ENCODE data around the gene AIFM1. TPM values are rescaled to one million over a fixed set of nuclear protein-coding genes. Genes with fewer than 3 reads are reported as not detected.
A peak's percentile ranks its signal among the peaks of the same experiment; 100 is the strongest.

The AIFM1 gene
- total and polyA plus RNA-seq, 2 donors (not counting 3 experiments of a cell fraction or from before 2014, with no cell fraction given): 23.7 to 29.7 TPM

- H3K4me3 ChIP-seq (replicated peaks in 1 of 3; ENCODE audit: insufficient read depth in 1 of 3, low read depth in 1 of 3, low read length in 3 of 3): peak overlapping the region; percentile 60 to 91 (median 72)
- no TSS peak for BruUV-seq (replicated peaks)
- no peaks in the 10 kb centered on the region for H3K9me3 ChIP-seq (replicated peaks; ENCODE audit: control insufficient read depth, insufficient read depth, low read length)
- no peaks in the 10 kb centered on the region for H3K27me3 ChIP-seq (ENCODE audit: control insufficient read depth in 2 of 2, insufficient read depth in 2 of 2, low read length in 2 of 2)
- peak overlapping the region; percentile 53 for H2AFZ ChIP-seq (ENCODE audit: low read depth, low read length)
- ChIA-PET CTCF (interaction anchor here (1.4 kb wide), 1 partner anchor 47 kb away, joined by 5 read pairs; no protein-coding TSS in a partner anchor), POLR2A (no interaction called here)
- no peaks in the 10 kb centered on the region for H3K36me3 ChIP-seq (ENCODE audit: control insufficient read depth in 2 of 2, extremely low read depth in 1 of 2, insufficient read depth in 2 of 2, low read length in 2 of 2)
- TF ChIP-seq MYC (IDR thresholded peaks at IDR 0.05; ENCODE audit: low read depth, low read length) (no peak), GATA2 (IDR thresholded peaks at IDR 0.05; ENCODE audit: insufficient read depth, insufficient read length, low read depth, low read length) (no peak), POLR2A (IDR thresholded peaks at IDR 0.05; ENCODE audit: low read depth, low read length) (no peak), POLR2AphosphoS5 (IDR thresholded peaks at IDR 0.05; ENCODE audit: insufficient read depth, low read depth, low read length) (no peak)
- TF ChIP-seq, protein P1, sequence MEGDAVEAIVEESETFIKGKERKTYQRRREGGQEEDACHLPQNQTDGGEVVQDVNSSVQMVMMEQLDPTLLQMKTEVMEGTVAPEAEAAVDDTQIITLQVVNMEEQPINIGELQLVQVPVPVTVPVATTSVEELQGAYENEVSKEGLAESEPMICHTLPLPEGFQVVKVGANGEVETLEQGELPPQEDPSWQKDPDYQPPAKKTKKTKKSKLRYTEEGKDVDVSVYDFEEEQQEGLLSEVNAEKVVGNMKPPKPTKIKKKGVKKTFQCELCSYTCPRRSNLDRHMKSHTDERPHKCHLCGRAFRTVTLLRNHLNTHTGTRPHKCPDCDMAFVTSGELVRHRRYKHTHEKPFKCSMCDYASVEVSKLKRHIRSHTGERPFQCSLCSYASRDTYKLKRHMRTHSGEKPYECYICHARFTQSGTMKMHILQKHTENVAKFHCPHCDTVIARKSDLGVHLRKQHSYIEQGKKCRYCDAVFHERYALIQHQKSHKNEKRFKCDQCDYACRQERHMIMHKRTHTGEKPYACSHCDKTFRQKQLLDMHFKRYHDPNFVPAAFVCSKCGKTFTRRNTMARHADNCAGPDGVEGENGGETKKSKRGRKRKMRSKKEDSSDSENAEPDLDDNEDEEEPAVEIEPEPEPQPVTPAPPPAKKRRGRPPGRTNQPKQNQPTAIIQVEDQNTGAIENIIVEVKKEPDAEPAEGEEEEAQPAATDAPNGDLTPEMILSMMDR (IDR thresholded peaks at IDR 0.05; ENCODE audit: extremely low read depth in 1 of 2, insufficient read depth in 1 of 2, low read depth in 1 of 2, low read length in 2 of 2): no peak
- H3K9ac ChIP-seq (replicated peaks; ENCODE audit: extremely low read depth, insufficient read depth, low read length): peak overlapping the region; percentile 84
- peaks cover 5% of the 10 kb centered on the region for H3K79me2 ChIP-seq (ENCODE audit: control insufficient read depth, insufficient read depth, low read length)
- H3K27ac ChIP-seq (ENCODE audit: insufficient read depth, low read depth, low read length): peak overlapping the region; percentile 80
- dilution Hi-C loops (cut with MboI; ENCODE audit: extremely low pct_ligation_motif_present, low sequenced_read_pairs): no loop called here
- intact Hi-C loops (cut with micrococcal nuclease): loop anchor here (2.0 kb wide), 2 partner anchors 46 to 82 kb away; no protein-coding TSS in a partner anchor
- no peaks in the 10 kb centered on the region for H4K20me1 ChIP-seq (replicated peaks; ENCODE audit: control insufficient read depth, extremely low read depth, insufficient read depth, low read length)
- no peaks in the 10 kb centered on the region for H3K9me1 ChIP-seq (replicated peaks; ENCODE audit: control insufficient read depth, extremely low read depth, insufficient read depth, low read length)
- DNase-seq (ENCODE audit: low read depth, low spot score) (no peak), FAIRE-seq (no peak)
- peak overlapping the region; percentile 92 for H3K4me2 ChIP-seq (ENCODE audit: insufficient read depth, low read length)
- H3K4me1 ChIP-seq (ENCODE audit: control insufficient read depth, extremely low read depth, insufficient read depth, low read length): peaks cover 15% of the 10 kb centered on the region
These were observed 799 bp upstream of the AIFM1 start for GRCh38 chrX:130166503-130166777.

- Histone ChIP-seq H3K36me3 (ENCODE audit: control insufficient read depth in 2 of 2, extremely low read depth in 1 of 2, insufficient read depth in 2 of 2, low read length in 2 of 2) (no peaks in the 10 kb centered on the region), H3K79me2 (ENCODE audit: control insufficient read depth, insufficient read depth, low read length) (peaks cover 5% of the 10 kb centered on the region), H3K4me1 (ENCODE audit: control insufficient read depth, extremely low read depth, insufficient read depth, low read length) (peaks cover 15% of the 10 kb centered on the region), H2AFZ (ENCODE audit: low read depth, low read length) (peak overlapping the region; percentile 8), H3K27ac (ENCODE audit: insufficient read depth, low read depth, low read length) (peak overlapping the region; percentile 65), H3K27me3 (ENCODE audit: control insufficient read depth in 2 of 2, insufficient read depth in 2 of 2, low read length in 2 of 2) (no peaks in the 10 kb centered on the region), H3K4me3 (replicated peaks in 1 of 3; ENCODE audit: insufficient read depth in 1 of 3, low read depth in 1 of 3, low read length in 3 of 3) (peak overlapping the region; percentile 9 to 75 (median 72)), H3K4me2 (ENCODE audit: insufficient read depth, low read length) (peak overlapping the region; percentile 82), H3K9ac (replicated peaks; ENCODE audit: extremely low read depth, insufficient read depth, low read length) (peak overlapping the region; percentile 66), H4K20me1 (replicated peaks; ENCODE audit: control insufficient read depth, extremely low read depth, insufficient read depth, low read length) (no peaks in the 10 kb centered on the region), H3K9me1 (replicated peaks; ENCODE audit: control insufficient read depth, extremely low read depth, insufficient read depth, low read length) (no peaks in the 10 kb centered on the region), H3K9me3 (replicated peaks; ENCODE audit: control insufficient read depth, insufficient read depth, low read length) (no peaks in the 10 kb centered on the region)
- ChIA-PET CTCF (interaction anchor here (0.7 to 1.4 kb wide), 5 partner anchors 10 to 86 kb away, joined by 3 to 5 read pairs (median 3); no protein-coding TSS in a partner anchor), POLR2A (interaction anchor here (1.0 kb wide), 1 partner anchor 45 kb away, joined by 3 read pairs; no protein-coding TSS in a partner anchor)
- dilution Hi-C loops (cut with MboI; ENCODE audit: extremely low pct_ligation_motif_present, low sequenced_read_pairs) (no loop called here), intact Hi-C loops (cut with micrococcal nuclease) (loop anchor here (1.0 kb wide), 1 partner anchor 27 kb away; no protein-coding TSS in a partner anchor)
- FAIRE-seq (no peak), DNase-seq (ENCODE audit: low read depth, low spot score) (no peak)
- no peak for TF ChIP-seq MYC (IDR thresholded peaks at IDR 0.05; ENCODE audit: low read depth, low read length)
- TF ChIP-seq, protein P1 (IDR thresholded peaks at IDR 0.05; ENCODE audit: extremely low read depth in 1 of 2, insufficient read depth in 1 of 2, low read depth in 1 of 2, low read length in 2 of 2): no peak
- no peak for TF ChIP-seq GATA2 (IDR thresholded peaks at IDR 0.05; ENCODE audit: insufficient read depth, insufficient read length, low read depth, low read length)
- no peak for TF ChIP-seq JUN (IDR thresholded peaks at IDR 0.05; ENCODE audit: borderline replicate concordance, insufficient read depth, insufficient read length, low read depth)
- no peak for TF ChIP-seq EZH2 (IDR thresholded peaks at IDR 0.05; ENCODE audit: borderline replicate concordance, low read depth, low read length, severe bottlenecking)
- no peak for TF ChIP-seq POLR2AphosphoS5 (IDR thresholded peaks at IDR 0.05; ENCODE audit: insufficient read depth, low read depth, low read length)
- TF ChIP-seq POLR2A (IDR thresholded peaks at IDR 0.05; ENCODE audit: low read depth, low read length): no peak
- no peak for TF ChIP-seq FOS (IDR thresholded peaks at IDR 0.05; ENCODE audit: borderline replicate concordance, insufficient read depth, low read length)
- TF ChIP-seq, protein P2, sequence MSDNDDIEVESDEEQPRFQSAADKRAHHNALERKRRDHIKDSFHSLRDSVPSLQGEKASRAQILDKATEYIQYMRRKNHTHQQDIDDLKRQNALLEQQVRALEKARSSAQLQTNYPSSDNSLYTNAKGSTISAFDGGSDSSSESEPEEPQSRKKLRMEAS (IDR thresholded peaks at IDR 0.05; ENCODE audit: insufficient read depth, insufficient read length): no peak
- TSS peak; percentile 55 for BruUV-seq (replicated peaks)
These were observed 399 bp downstream of the AIFM1 start for GRCh38 chrX:130165181-130165702.

All from endothelial cell of umbilical vein (primary cell).